Nasal cavity respiratory epithelium epithelial cell of viscerocranial mucosa (primary cell): ENCODE data around the gene P2RX7. TPM values are rescaled to one million over a fixed set of nuclear protein-coding genes. Genes with fewer than 3 reads are reported as not detected.

ENCODE experiments used
- total RNA-seq: library from RNA; depleted of rRNA; stranded (reverse); fragments of >200 nt; gene quantifications from 2 replicates; pipeline ENCODE4 v1.2.3, GENCODE V29; 2014

P2RX7 gene
- under 0.01 and 2.1 TPM in 2 replicates for total RNA-seq

GRCh38 chr12:121132601-121133481 is at the start of gene P2RX7:
Gene P2RX7, plus strand, starts transcription at chr12:121132876. Its CDS starts 95 bp downstream, at chr12:121132971.

GRCh38 chr12:121209624-121210572 is 77.2 kb downstream of the P2RX7 start, which contains the start of gene P2RX4:
Gene P2RX4, plus strand, starts transcription at chr12:121210129. Its CDS starts 36 bp downstream, at chr12:121210165.

Other genes starting within 250 kb of the P2RX7 start
- 7.5 and 14.0 TPM in 2 replicates for gene SPPL3, start 228.5 kb upstream of the P2RX7 start, total RNA-seq
- gene HNF1A, start 154.3 kb upstream of the P2RX7 start, total RNA-seq: not detected in 2 replicates
- 12.6 and 19.2 TPM in 2 replicates for gene C12orf43, start 116.4 kb upstream of the P2RX7 start, total RNA-seq
- 0.50 and 9.6 TPM in 2 replicates for gene OASL, start 93.6 kb upstream of the P2RX7 start, total RNA-seq
- gene P2RX4, start 77.3 kb downstream of the P2RX7 start, total RNA-seq: 11.6 and 26.1 TPM in 2 replicates
- gene CAMKK2, start 163.8 kb downstream of the P2RX7 start, total RNA-seq: 11.6 and 34.5 TPM in 2 replicates
- 103 and 116 TPM in 2 replicates for gene ANAPC5, start 219.5 kb downstream of the P2RX7 start, total RNA-seq